Measurements from ENCODE around the gene TMEM116.
"Not testable (repeated sequence)": the region's sequence is repeated elsewhere in the genome, so short reads cannot be mapped to it uniquely, and the experiment has no call there.

Gene TMEM116

GRCh38 chr12:112018571-112019237, 5.7 kb upstream of the TMEM116 start:
- H3K4me3 ChIP-seq (ENCODE audit: low read depth, low read length), result no peak overlapping the region
- DNase-seq (ENCODE audit: low read depth, low spot score), result peak; percentile 80
- TF ChIP-seq CTCF (IDR thresholded peaks at IDR 0.05; ENCODE audit: low read depth, low read length), result no peak
- in situ Hi-C loops (cut with HindIII; ENCODE audit: low sequenced_read_pairs), result no loop called here

GRCh38 chr12:112017041-112017440, 4.1 kb upstream of the TMEM116 start:
- TF ChIP-seq CTCF (IDR thresholded peaks at IDR 0.05; ENCODE audit: low read depth, low read length), result no peak
- no peak overlapping the region for H3K4me3 ChIP-seq (ENCODE audit: low read depth, low read length)
- in situ Hi-C loops (cut with HindIII; ENCODE audit: low sequenced_read_pairs), result no loop called here
- DNase-seq (ENCODE audit: low read depth, low spot score), result no peak

- no peak for TF ChIP-seq CTCF (IDR thresholded peaks at IDR 0.05; ENCODE audit: low read depth, low read length)
- in situ Hi-C loops (cut with HindIII; ENCODE audit: low sequenced_read_pairs), result no loop called here
- no peak overlapping the region for H3K4me3 ChIP-seq (ENCODE audit: low read depth, low read length)
- DNase-seq (ENCODE audit: low read depth, low spot score), result no peak
These were observed 3.0 kb upstream of the TMEM116 start for GRCh38 chr12:112015938-112016337.

GRCh38 chr12:112013601-112014402, 837 bp upstream of the TMEM116 start:
- H3K4me3 ChIP-seq (ENCODE audit: low read depth, low read length), result peak overlapping the region; percentile 89
- TF ChIP-seq CTCF (IDR thresholded peaks at IDR 0.05; ENCODE audit: low read depth, low read length), result no peak
- DNase-seq (ENCODE audit: low read depth, low spot score), result peak; percentile 76
- in situ Hi-C loops (cut with HindIII; ENCODE audit: low sequenced_read_pairs), result no loop called here

- in situ Hi-C loops (cut with HindIII; ENCODE audit: low sequenced_read_pairs), result no loop called here
- DNase-seq (ENCODE audit: low read depth, low spot score), result no peak
- no peak for TF ChIP-seq CTCF (IDR thresholded peaks at IDR 0.05; ENCODE audit: low read depth, low read length)
- H3K4me3 ChIP-seq (ENCODE audit: low read depth, low read length), result peak overlapping the region; percentile 89
These were observed 1.3 kb downstream of the TMEM116 start for GRCh38 chr12:112011685-112012084.

- no peak for DNase-seq (ENCODE audit: low read depth, low spot score)
- no peak for TF ChIP-seq CTCF (IDR thresholded peaks at IDR 0.05; ENCODE audit: low read depth, low read length)
- in situ Hi-C loops (cut with HindIII; ENCODE audit: low sequenced_read_pairs), result no loop called here
- no peak overlapping the region for H3K4me3 ChIP-seq (ENCODE audit: low read depth, low read length)
These were observed 2.3 kb downstream of the TMEM116 start for GRCh38 chr12:112010415-112011344.

- in situ Hi-C loops (cut with HindIII; ENCODE audit: low sequenced_read_pairs); H3K4me3 ChIP-seq (ENCODE audit: low read depth, low read length); DNase-seq (ENCODE audit: low read depth, low spot score): not testable (repeated sequence)
These were observed 3.4 kb downstream of the TMEM116 start for GRCh38 chr12:112009596-112009995.
